Kidney epithelial cell (primary cell): ENCODE results near the gene KRT71. TPM values are rescaled to one million over a fixed set of nuclear protein-coding genes. Genes with fewer than 3 reads are reported as not detected.

Source experiments
- DNase-seq: peaks from one replicate; pipeline ENCODE4 v3.0.0-alpha.2; 2010; ENCODE audit warnings: low read depth
- H3K27me3 ChIP-seq: 2 replicates; pipeline ENCODE4 v1.6.0; 2011; ENCODE audit warnings: low read length; ENCODE audit not compliant: control insufficient read depth, insufficient read depth
- H3K36me3 ChIP-seq: 2 replicates; pipeline ENCODE4 v1.5.1; 2011; ENCODE audit warnings: low read length; ENCODE audit not compliant: control insufficient read depth, insufficient read depth
- H3K4me3 ChIP-seq: 2 replicates; pipeline ENCODE4 v1.5.1; 2011; ENCODE audit warnings: low read depth, mild to moderate bottlenecking, control low read depth, low read length
- total RNA-seq: library from RNA; depleted of rRNA; stranded (reverse); fragments of >200 nt; gene quantifications from 2 replicates; pipeline ENCODE4 v1.2.3, GENCODE V29; 2015
- TF ChIP-seq, protein P1 (sequence below): IDR thresholded peaks from 2 replicates; pipeline ENCODE4 v1.5.1; 2011; ENCODE audit warnings: mild to moderate bottlenecking, moderate library complexity, low read length, control low read depth, inconsistent platforms; ENCODE audit not compliant: insufficient read depth, poor library complexity, severe bottlenecking

The KRT71 gene
- total RNA-seq, 1 donor from 2014 or later, result not detected

DNA sequence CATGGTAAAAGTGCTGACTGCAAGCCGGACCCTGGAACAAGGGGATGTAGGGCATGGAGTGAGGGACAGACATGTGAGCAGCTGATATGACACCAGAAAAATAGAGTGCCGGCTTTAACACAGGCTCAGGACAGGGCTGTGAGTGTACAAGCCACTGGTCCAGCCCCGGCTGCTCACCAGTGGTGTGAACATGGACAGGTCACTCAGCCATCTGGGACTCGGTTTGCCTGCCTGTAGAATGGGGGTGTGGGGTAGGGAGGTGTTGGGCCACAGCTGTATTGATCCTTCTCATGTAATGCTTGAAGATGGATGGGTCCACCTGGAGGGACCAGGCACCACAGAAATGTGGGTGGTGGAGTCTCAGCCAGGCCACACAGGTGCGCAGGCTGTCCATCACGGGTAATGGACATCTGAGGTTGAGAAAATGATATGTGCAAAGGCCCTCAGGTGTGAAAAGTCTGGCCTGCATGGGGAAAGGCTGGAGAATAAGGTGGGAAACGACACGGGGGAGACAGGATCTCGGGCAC, 31.3 kb upstream of the KRT71 start:
- Histone ChIP-seq H3K4me3 (no peak overlapping the region), H3K36me3 (no peaks in the 10 kb centered on the region), H3K27me3 (peaks cover 6% of the 10 kb centered on the region)
- TF ChIP-seq, protein P1, sequence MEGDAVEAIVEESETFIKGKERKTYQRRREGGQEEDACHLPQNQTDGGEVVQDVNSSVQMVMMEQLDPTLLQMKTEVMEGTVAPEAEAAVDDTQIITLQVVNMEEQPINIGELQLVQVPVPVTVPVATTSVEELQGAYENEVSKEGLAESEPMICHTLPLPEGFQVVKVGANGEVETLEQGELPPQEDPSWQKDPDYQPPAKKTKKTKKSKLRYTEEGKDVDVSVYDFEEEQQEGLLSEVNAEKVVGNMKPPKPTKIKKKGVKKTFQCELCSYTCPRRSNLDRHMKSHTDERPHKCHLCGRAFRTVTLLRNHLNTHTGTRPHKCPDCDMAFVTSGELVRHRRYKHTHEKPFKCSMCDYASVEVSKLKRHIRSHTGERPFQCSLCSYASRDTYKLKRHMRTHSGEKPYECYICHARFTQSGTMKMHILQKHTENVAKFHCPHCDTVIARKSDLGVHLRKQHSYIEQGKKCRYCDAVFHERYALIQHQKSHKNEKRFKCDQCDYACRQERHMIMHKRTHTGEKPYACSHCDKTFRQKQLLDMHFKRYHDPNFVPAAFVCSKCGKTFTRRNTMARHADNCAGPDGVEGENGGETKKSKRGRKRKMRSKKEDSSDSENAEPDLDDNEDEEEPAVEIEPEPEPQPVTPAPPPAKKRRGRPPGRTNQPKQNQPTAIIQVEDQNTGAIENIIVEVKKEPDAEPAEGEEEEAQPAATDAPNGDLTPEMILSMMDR, result no peak
- DNase-seq, result no peak

DNA sequence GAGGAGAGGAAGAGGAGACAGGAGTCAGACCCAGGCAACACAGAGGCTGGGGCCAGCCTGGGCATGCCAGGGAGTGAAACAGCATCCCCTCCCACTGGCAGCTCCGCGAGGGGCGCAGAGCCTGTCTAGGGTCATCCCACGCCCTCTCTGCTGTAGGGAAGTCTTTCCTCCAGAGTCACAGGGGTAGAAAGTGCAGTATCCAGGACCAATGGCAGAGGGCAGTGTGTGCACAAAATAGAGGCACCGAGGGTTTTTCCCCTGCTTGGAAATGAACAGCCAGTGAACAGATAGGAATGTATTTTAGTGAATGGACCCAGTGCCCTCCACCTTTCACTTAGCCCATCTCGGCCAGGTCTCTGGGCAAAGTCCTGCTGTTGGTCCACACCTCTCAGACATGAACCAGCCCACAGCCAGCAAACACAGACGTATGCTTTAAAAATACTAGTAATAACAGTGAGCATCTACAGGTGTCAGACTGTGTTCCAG, 30.1 kb upstream of the KRT71 start:
- no peak overlapping the region for H3K4me3 ChIP-seq
- peaks cover 8% of the 10 kb centered on the region for H3K27me3 ChIP-seq
- no peaks in the 10 kb centered on the region for H3K36me3 ChIP-seq
- DNase-seq, result no peak
- TF ChIP-seq, protein P1, result peak; percentile 73

DNA sequence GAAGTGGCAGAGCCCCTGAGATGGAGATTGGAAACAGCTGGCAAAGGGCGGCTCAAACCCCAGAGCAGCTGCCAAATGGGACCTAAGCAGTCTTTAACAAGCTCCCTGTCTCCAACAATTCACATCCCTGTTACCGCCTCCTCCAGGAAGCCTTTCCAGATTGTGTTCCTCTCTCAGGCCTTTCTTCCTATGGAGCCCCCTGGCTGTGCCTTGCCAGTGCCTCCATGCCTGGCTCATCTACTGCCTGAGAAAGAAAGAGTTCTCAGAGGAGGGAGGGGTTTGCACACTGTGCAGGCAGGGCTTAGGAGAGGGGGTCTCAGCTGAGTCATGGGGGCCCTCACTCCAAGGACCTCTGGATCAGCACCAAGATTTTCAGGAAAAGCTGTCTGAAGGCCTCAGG, 29.5 kb upstream of the KRT71 start:
- H3K36me3 ChIP-seq, result no peaks in the 10 kb centered on the region
- peaks cover 8% of the 10 kb centered on the region for H3K27me3 ChIP-seq
- no peak overlapping the region for H3K4me3 ChIP-seq
- TF ChIP-seq, protein P1, result no peak
- DNase-seq, result no peak

DNA sequence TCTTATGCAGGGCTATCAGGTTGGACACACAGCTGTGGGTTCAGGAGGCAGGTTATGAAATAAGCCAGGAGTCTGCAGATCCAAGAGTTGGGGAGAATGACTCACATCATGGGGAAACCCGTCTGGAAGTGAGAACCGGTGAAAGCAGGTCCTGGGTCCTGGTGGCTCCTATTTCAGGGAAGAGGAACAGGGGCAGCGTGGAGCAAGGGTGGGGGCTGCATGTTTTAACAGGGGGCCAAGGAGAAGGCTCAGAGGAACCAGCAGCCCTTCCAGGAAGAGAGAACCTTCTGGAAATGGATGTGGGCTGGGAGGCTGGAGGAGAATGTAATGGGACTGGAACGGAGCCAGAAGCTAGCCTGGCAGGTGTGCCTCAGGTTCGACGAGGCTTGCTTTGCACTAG, 28.5 kb upstream of the KRT71 start:
- TF ChIP-seq, protein P1, result no peak
- Histone ChIP-seq H3K36me3 (no peaks in the 10 kb centered on the region), H3K4me3 (no peak overlapping the region), H3K27me3 (peaks cover 10% of the 10 kb centered on the region)
- DNase-seq, result no peak

GRCh38 chr12:52581066-52581465, 28.1 kb upstream of the KRT71 start:
- TF ChIP-seq, protein P1, result no peak
- DNase-seq, result no peak
- Histone ChIP-seq H3K27me3 (peaks cover 10% of the 10 kb centered on the region), H3K36me3 (no peaks in the 10 kb centered on the region), H3K4me3 (no peak overlapping the region)

GRCh38 chr12:52580496-52580895, 27.6 kb upstream of the KRT71 start:
- H3K4me3 ChIP-seq, result no peak overlapping the region

More at GRCh38 chr12:52580496-52580895, 27.6 kb upstream of the KRT71 start:
- no peaks in the 10 kb centered on the region for H3K36me3 ChIP-seq
- H3K27me3 ChIP-seq, result peaks cover 10% of the 10 kb centered on the region
- no peak for DNase-seq
- TF ChIP-seq, protein P1, result no peak
